ENCODE measurements around the gene TRABD2A. TPM values are rescaled to one million over a fixed set of nuclear protein-coding genes. Genes with fewer than 3 reads are reported as not detected.

The TRABD2A gene
- total RNA-seq, 1 donor from 2014 or later = 1.3 TPM

GRCh38 chr2:84823788-84824187, 57.1 kb downstream of the TRABD2A start:
- DNase-seq (ENCODE audit: extremely low read depth, low read depth, low spot score) = no peak

- no peak for DNase-seq (ENCODE audit: extremely low read depth, low read depth, low spot score)
Observed at GRCh38 chr2:84823229-84823628, 57.7 kb downstream of the TRABD2A start.

- DNase-seq (ENCODE audit: extremely low read depth, low read depth, low spot score) = no peak
Observed at GRCh38 chr2:84821806-84822205, 59.1 kb downstream of the TRABD2A start.

- no peak for DNase-seq (ENCODE audit: extremely low read depth, low read depth, low spot score)
Observed at GRCh38 chr2:84817239-84817655, 63.6 kb downstream of the TRABD2A start.

GRCh38 chr2:84816426-84817026, 64.4 kb downstream of the TRABD2A start:
- no peak for DNase-seq (ENCODE audit: extremely low read depth, low read depth, low spot score)

GRCh38 chr2:84815146-84815545, 65.7 kb downstream of the TRABD2A start:
- no peak for DNase-seq (ENCODE audit: extremely low read depth, low read depth, low spot score)

- no peak for DNase-seq (ENCODE audit: extremely low read depth, low read depth, low spot score)
Observed at GRCh38 chr2:84811839-84812431, 68.9 kb downstream of the TRABD2A start.

- DNase-seq (ENCODE audit: extremely low read depth, low read depth, low spot score) = no peak
Observed at GRCh38 chr2:84808279-84808678, 72.6 kb downstream of the TRABD2A start.

GRCh38 chr2:84807063-84807485, 73.8 kb downstream of the TRABD2A start:
- DNase-seq (ENCODE audit: extremely low read depth, low read depth, low spot score) = no peak

GRCh38 chr2:84805250-84805958, 75.5 kb downstream of the TRABD2A start:
- DNase-seq (ENCODE audit: extremely low read depth, low read depth, low spot score) = no peak

- no peak for DNase-seq (ENCODE audit: extremely low read depth, low read depth, low spot score)
Observed at GRCh38 chr2:84801811-84802210, 79.1 kb downstream of the TRABD2A start.

- no peak for DNase-seq (ENCODE audit: extremely low read depth, low read depth, low spot score)
Observed at GRCh38 chr2:84800194-84800805, 80.6 kb downstream of the TRABD2A start.

GRCh38 chr2:84799772-84800171, 81.1 kb downstream of the TRABD2A start:
- no peak for DNase-seq (ENCODE audit: extremely low read depth, low read depth, low spot score)

GRCh38 chr2:84797271-84797670, 83.6 kb downstream of the TRABD2A start:
- DNase-seq (ENCODE audit: extremely low read depth, low read depth, low spot score) = no peak

GRCh38 chr2:84796798-84797197, 84.1 kb downstream of the TRABD2A start:
- DNase-seq (ENCODE audit: extremely low read depth, low read depth, low spot score) = no peak

GRCh38 chr2:84793641-84794040, 87.2 kb downstream of the TRABD2A start:
- DNase-seq (ENCODE audit: extremely low read depth, low read depth, low spot score) = no peak

GRCh38 chr2:84792856-84793522, 87.9 kb downstream of the TRABD2A start:
- DNase-seq (ENCODE audit: extremely low read depth, low read depth, low spot score) = no peak

GRCh38 chr2:84788498-84788897, 92.4 kb downstream of the TRABD2A start:
- no peak for DNase-seq (ENCODE audit: extremely low read depth, low read depth, low spot score)

- no peak for DNase-seq (ENCODE audit: extremely low read depth, low read depth, low spot score)
Observed at GRCh38 chr2:84788027-84788426, 92.9 kb downstream of the TRABD2A start.

GRCh38 chr2:84786601-84787000, 94.3 kb downstream of the TRABD2A start:
- no peak for DNase-seq (ENCODE audit: extremely low read depth, low read depth, low spot score)

- no peak for DNase-seq (ENCODE audit: extremely low read depth, low read depth, low spot score)
Observed at GRCh38 chr2:84785950-84786349, 94.9 kb downstream of the TRABD2A start.

Data from glomerular endothelial cell (primary cell).